Effector memory CD4-positive, alpha-beta T cell (primary cell): ENCODE results near the gene DRD1.
"Not testable (repeated sequence)": the region's sequence is repeated elsewhere in the genome, so short reads cannot be mapped to it uniquely, and the experiment has no call there.

Experiments used
- DNase-seq, 3 donors: peaks; one replicate each; pipeline ENCODE4 v3.0.0-alpha.2; 2020
- H3K27ac ChIP-seq: 2 replicates; pipeline ENCODE4 v1.7.0; 2013; ENCODE audit warnings: mild to moderate bottlenecking, low read length, moderate library complexity; ENCODE audit not compliant: insufficient read depth, poor library complexity, severe bottlenecking
- H3K27me3 ChIP-seq: replicated peaks from 2 replicates; pipeline ENCODE4 v1.7.0; 2013; ENCODE audit warnings: mild to moderate bottlenecking, low read length; ENCODE audit not compliant: insufficient read depth, control insufficient read depth, poor library complexity, severe bottlenecking
- H3K36me3 ChIP-seq: 2 replicates; pipeline ENCODE4 v1.7.0; 2013; ENCODE audit warnings: mild to moderate bottlenecking, low read length, moderate library complexity; ENCODE audit not compliant: control insufficient read depth, insufficient read depth
- H3K4me1 ChIP-seq: 2 replicates; pipeline ENCODE4 v1.7.0; 2013; ENCODE audit warnings: low read length, mild to moderate bottlenecking; ENCODE audit not compliant: control insufficient read depth, insufficient read depth, poor library complexity, severe bottlenecking
- H3K4me3 ChIP-seq: 2 replicates; pipeline ENCODE4 v1.7.0; 2013; ENCODE audit warnings: low read length, low read depth, mild to moderate bottlenecking; ENCODE audit not compliant: insufficient read depth, poor library complexity, severe bottlenecking
- H3K9me3 ChIP-seq: 2 replicates; pipeline ENCODE4 v1.7.0; 2013; ENCODE audit warnings: mild to moderate bottlenecking, low read length, moderate library complexity; ENCODE audit not compliant: control insufficient read depth

Gene DRD1

DNA sequence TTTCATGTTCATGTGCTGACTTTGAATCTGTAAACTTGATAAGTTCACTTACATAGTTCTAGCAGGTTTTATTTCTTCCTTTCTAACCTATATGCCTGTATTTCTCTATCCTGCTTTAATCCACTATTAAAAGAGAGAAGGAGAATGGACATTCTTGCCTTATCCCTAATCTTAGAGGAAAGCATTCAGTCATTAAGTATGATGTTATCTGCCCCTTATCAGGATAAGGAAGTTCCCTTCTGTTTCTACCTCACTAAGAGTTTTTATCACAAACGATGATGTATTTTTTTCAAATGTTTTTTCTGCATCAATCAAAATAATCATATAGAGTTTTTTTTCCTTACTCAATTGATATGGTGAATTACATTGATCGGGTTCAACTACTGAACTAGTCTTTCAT lies 33.1 kb downstream of the DRD1 start:
- DNase-seq, result no peak
- no peak overlapping the region for H3K27ac ChIP-seq
- no peaks in the 10 kb centered on the region for H3K4me1 ChIP-seq
- peaks cover 3% of the 10 kb centered on the region for H3K27me3 ChIP-seq
- no peak overlapping the region for H3K4me3 ChIP-seq
- H3K36me3 ChIP-seq, result no peaks in the 10 kb centered on the region
- no peaks in the 10 kb centered on the region for H3K9me3 ChIP-seq

DNA sequence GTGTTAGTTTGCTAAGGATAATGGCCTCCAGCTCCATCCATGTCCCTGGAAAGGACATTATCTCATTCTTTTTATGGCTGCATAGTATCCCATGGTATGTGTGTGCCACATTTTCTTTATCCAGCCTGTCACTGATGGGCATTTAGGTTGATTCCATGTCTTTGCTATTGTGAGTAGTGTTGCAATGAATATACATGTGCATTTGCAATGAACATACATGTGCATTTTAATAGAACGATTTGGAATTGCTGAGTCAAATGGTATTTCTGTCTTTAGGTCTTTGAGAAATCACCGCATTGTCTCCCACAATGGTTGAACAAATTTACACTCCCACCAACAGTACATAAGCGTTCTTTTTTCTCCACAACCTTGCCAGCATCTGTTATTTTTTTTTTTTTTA lies 37.7 kb downstream of the DRD1 start:
- Histone ChIP-seq H3K9me3 (no peaks in the 10 kb centered on the region), H3K4me1 (no peaks in the 10 kb centered on the region), H3K36me3 (no peaks in the 10 kb centered on the region), H3K27ac (no peak overlapping the region), H3K27me3 (no peaks in the 10 kb centered on the region), H3K4me3 (no peak overlapping the region)
- no peak for DNase-seq

DNA sequence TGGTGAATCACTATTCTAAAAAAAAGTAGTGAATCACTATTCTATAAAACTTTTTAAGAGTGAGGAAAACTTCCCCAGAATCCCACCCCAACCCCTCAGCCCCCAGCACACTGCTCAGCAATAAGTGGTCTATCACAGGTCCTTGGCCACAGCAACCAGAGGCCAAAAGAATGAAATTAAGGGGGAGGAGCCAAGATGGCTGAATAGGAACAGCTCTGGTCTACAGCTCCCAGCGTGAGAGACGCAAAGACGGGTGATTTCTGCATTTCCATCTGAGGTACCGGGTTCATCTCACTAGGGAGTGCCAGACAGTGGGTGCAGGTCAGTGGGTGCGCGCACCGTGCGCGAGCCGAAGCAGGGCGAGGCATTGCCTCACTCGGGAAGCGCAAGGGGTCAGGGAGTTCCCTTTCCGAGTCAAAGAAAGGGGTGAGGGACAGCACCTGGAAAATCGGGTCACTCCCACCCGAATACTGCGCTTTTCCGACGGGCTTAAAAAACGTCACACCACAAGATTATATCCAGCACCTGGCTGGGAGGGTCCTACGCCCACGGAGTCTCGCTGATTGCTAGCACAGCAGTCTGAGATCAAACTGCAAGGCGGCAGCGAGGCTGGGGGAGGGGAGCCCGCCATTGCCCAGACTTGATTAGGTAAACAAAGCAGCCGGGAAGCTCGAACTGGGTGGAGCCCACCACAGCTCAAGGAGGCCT lies 46.2 kb downstream of the DRD1 start:
- H3K36me3 ChIP-seq, H3K27ac ChIP-seq, H3K4me1 ChIP-seq, H3K9me3 ChIP-seq, DNase-seq, H3K27me3 ChIP-seq, H3K4me3 ChIP-seq: not testable (repeated sequence)

DNA sequence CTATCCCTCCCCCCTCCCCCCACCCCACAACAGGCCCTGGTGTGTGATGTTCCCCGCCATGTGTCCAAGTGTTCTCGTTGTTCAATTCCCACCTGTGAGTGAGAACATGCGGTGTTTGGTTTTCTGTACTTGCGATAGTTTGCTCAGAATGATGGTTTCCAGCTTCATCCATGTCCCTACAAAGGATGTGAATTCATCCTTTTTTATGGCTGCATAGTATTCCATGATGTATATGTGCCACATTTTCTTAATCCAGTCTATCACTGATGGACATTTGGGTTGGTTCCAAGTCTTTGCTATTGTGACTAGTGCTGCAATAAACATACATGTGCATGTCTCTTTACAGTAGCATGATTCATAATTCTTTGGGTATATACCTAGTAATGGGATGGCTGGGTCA lies 48.6 kb downstream of the DRD1 start:
- not testable (repeated sequence) for H3K4me1 ChIP-seq, H3K4me3 ChIP-seq, DNase-seq

GRCh38 chr5:175394601-175395000 lies 49.4 kb downstream of the DRD1 start:
- Histone ChIP-seq H3K27ac (no peak overlapping the region), H3K9me3 (no peaks in the 10 kb centered on the region), H3K4me3 (no peak overlapping the region), H3K4me1 (no peaks in the 10 kb centered on the region), H3K36me3 (no peaks in the 10 kb centered on the region), H3K27me3 (no peaks in the 10 kb centered on the region)
- no peak for DNase-seq

More for the DNA sequence above, 48.6 kb downstream of the DRD1 start:
- not testable (repeated sequence) for H3K36me3 ChIP-seq, H3K27me3 ChIP-seq, H3K27ac ChIP-seq, H3K9me3 ChIP-seq

GRCh38 chr5:175393897-175394296 lies 50.1 kb downstream of the DRD1 start:
- Histone ChIP-seq H3K27me3 (no peaks in the 10 kb centered on the region), H3K9me3 (no peaks in the 10 kb centered on the region), H3K36me3 (no peaks in the 10 kb centered on the region), H3K27ac (no peak overlapping the region), H3K4me3 (no peak overlapping the region), H3K4me1 (no peaks in the 10 kb centered on the region)
- DNase-seq, result no peak

- Histone ChIP-seq H3K9me3 (no peaks in the 10 kb centered on the region), H3K4me3 (no peak overlapping the region), H3K27me3 (no peaks in the 10 kb centered on the region), H3K4me1 (no peaks in the 10 kb centered on the region), H3K36me3 (no peaks in the 10 kb centered on the region), H3K27ac (no peak overlapping the region)
- DNase-seq, result no peak
These were observed 51.7 kb downstream of the DRD1 start for GRCh38 chr5:175392236-175392635.

GRCh38 chr5:175390352-175391083 lies 53.5 kb downstream of the DRD1 start:
- H3K27ac ChIP-seq, result no peak overlapping the region
- no peaks in the 10 kb centered on the region for H3K36me3 ChIP-seq
- H3K9me3 ChIP-seq, result no peaks in the 10 kb centered on the region
- H3K4me3 ChIP-seq, result no peak overlapping the region
- DNase-seq, result no peak
- H3K27me3 ChIP-seq, result no peaks in the 10 kb centered on the region
- H3K4me1 ChIP-seq, result no peaks in the 10 kb centered on the region
